Tibial nerve (tissue), 4 donors: ENCODE measurements around the gene GSG1L.

Experiments
- EP300 ChIP-seq, 2 donors: sonication (generic); formaldehyde crosslinking; IDR thresholded peaks; one replicate each; pipeline ENCODE4 v1.6.1; 2017; ENCODE audit warnings: antibody characterized with exemption in 2 of 2, mild to moderate bottlenecking in 1 of 2
- POLR2A ChIP-seq, 2 donors: fragments of 450-650 bp; IDR thresholded peaks; one replicate each; pipeline ENCODE4 v1.6.1; 2017; ENCODE audit warnings: antibody characterized with exemption in 2 of 2, mild to moderate bottlenecking in 2 of 2, moderate library complexity in 2 of 2
- TF ChIP-seq, protein P1 (sequence below), 5 experiments: fragments of 200-600 bp in 3 of 5; fragments of 450-650 bp in 2 of 5; sonication (generic) in 3 of 5; IDR thresholded peaks; one replicate each; pipeline ENCODE4 v1.5.1; 2016 to 2019; ENCODE audit warnings: antibody characterized with exemption in 5 of 5, mild to moderate bottlenecking in 3 of 5, moderate library complexity in 2 of 5

- TF ChIP-seq, protein P1, sequence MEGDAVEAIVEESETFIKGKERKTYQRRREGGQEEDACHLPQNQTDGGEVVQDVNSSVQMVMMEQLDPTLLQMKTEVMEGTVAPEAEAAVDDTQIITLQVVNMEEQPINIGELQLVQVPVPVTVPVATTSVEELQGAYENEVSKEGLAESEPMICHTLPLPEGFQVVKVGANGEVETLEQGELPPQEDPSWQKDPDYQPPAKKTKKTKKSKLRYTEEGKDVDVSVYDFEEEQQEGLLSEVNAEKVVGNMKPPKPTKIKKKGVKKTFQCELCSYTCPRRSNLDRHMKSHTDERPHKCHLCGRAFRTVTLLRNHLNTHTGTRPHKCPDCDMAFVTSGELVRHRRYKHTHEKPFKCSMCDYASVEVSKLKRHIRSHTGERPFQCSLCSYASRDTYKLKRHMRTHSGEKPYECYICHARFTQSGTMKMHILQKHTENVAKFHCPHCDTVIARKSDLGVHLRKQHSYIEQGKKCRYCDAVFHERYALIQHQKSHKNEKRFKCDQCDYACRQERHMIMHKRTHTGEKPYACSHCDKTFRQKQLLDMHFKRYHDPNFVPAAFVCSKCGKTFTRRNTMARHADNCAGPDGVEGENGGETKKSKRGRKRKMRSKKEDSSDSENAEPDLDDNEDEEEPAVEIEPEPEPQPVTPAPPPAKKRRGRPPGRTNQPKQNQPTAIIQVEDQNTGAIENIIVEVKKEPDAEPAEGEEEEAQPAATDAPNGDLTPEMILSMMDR (IDR thresholded peaks at IDR 0.05): no peak
- no peak for TF ChIP-seq POLR2A (IDR thresholded peaks at IDR 0.05)
- no peak for TF ChIP-seq EP300 (IDR thresholded peaks at IDR 0.05)
These were observed 281.3 kb downstream of the GSG1L start for GRCh38 chr16:27781981-27782880.
